ENCODE measurements around the gene USP25.
"Not testable (repeated sequence)": the region's sequence is repeated elsewhere in the genome, so short reads cannot be mapped to it uniquely, and the experiment has no call there.

DNA sequence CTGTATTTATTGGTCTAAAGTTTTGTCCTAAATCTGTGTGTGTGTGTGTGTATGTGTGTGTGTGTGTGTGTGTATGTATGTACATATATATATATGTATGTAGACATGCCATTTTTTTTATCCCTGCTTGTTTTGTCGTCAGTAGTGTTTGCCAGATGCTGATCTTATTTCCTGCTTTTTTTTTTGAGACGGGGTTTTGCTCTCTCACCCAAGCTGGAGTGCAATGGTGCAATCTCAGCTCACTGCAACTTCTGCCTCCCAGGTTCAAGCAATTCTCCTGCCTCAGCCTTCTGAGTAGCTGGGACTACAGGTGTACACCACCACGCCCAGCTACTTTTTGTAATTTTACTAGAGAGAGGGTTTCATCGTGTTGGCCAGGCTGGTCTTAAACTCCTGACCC, 6.1 kb downstream of the USP25 start:
- not testable (repeated sequence) for TF ChIP-seq EZH2 (IDR thresholded peaks at IDR 0.05); POLR2AphosphoS5 (IDR thresholded peaks at IDR 0.05; ENCODE audit: borderline replicate concordance, low read depth, low read length); FOXP2 (optimal IDR thresholded peaks at IDR 0.05; ENCODE audit: control extremely low read depth, extremely low read length, insufficient read depth)
